WERI-Rb-1 (cell line): Measurements from ENCODE around the gene TTC31.
"Not testable (repeated sequence)": the region's sequence is repeated elsewhere in the genome, so short reads cannot be mapped to it uniquely, and the experiment has no call there.

Experiments used
- DNase-seq: peaks from one replicate; pipeline ENCODE4 v3.0.0-alpha.2; 2020
- H3K27ac ChIP-seq: fragments of 250-450 bp; sonication (Bioruptor Pico); 2 replicates; pipeline ENCODE4 v1.5.1; 2020; ENCODE audit warnings: mild to moderate bottlenecking, moderate library complexity
- H3K27me3 ChIP-seq: fragments of 250-450 bp; sonication (Bioruptor Pico); 2 replicates; pipeline ENCODE4 v1.5.1; 2021; ENCODE audit warnings: mild to moderate bottlenecking, low read depth, moderate library complexity; ENCODE audit not compliant: insufficient read depth, severe bottlenecking
- H3K36me3 ChIP-seq: fragments of 250-450 bp; sonication (Bioruptor Pico); 2 replicates; pipeline ENCODE4 v1.5.1; 2020; ENCODE audit warnings: mild to moderate bottlenecking, moderate library complexity
- H3K4me3 ChIP-seq: 2 replicates; pipeline ENCODE4 v1.5.1; 2011; ENCODE audit warnings: low read depth, mild to moderate bottlenecking, control low read depth, low read length
- H3K9me3 ChIP-seq: fragments of 250-450 bp; sonication (Bioruptor Pico); 2 replicates; pipeline ENCODE4 v1.5.1; 2021; ENCODE audit warnings: mild to moderate bottlenecking, moderate library complexity; ENCODE audit not compliant: severe bottlenecking
- TF ChIP-seq, protein P1 (sequence below): IDR thresholded peaks from 2 replicates; pipeline ENCODE4 v1.5.1; 2011; ENCODE audit warnings: low read depth, mild to moderate bottlenecking, control low read depth, inconsistent platforms, low read length

Gene TTC31

DNA sequence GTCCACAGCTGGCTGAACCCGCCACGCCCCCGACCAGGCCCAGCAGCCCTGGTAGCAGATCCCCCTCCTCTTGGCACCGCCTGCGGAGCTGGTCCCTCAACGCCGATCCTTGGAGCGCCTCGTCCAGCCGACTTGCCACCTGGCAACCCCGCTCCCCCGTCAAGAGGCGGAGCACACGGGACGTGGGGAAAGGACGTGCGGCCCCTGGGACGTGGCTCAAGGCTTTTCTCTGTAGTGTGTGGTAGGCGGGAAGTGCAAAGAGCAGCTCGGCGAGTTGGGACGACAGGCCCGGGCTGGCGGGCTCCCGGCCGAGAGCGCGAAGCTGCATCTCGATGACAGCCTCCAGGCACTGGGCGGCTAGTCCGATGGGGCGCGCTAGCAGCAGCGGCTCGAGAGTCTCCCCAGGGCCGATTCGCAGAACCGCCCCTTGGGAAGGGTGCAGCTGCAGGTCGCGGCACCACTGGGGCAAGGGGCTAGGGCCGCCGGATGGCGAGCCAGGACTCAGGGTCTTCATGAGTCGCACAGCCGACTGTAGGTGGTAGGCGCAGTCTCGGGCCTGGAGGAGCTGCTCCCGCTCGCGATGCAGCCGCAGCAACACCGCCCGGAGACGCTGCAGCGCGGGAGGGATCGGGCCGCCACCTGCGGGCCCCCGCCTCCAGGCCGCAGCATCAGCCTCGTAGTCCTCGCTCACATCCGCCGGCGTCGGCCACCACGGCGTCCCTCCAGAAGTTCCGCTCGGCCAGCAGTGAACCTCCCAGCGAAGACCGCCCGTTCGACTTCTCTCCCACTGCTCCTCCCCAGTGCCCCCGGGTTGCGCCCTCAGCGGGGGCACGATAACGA is 700 bp upstream of the TTC31 start:
- peak; percentile 53 for DNase-seq
- Histone ChIP-seq H3K27me3 (no peaks in the 10 kb centered on the region), H3K36me3 (peaks cover 43% of the 10 kb centered on the region), H3K27ac (peak overlapping the region; percentile 97), H3K9me3 (no peaks in the 10 kb centered on the region), H3K4me3 (peak overlapping the region; percentile 83)
- TF ChIP-seq, protein P1, sequence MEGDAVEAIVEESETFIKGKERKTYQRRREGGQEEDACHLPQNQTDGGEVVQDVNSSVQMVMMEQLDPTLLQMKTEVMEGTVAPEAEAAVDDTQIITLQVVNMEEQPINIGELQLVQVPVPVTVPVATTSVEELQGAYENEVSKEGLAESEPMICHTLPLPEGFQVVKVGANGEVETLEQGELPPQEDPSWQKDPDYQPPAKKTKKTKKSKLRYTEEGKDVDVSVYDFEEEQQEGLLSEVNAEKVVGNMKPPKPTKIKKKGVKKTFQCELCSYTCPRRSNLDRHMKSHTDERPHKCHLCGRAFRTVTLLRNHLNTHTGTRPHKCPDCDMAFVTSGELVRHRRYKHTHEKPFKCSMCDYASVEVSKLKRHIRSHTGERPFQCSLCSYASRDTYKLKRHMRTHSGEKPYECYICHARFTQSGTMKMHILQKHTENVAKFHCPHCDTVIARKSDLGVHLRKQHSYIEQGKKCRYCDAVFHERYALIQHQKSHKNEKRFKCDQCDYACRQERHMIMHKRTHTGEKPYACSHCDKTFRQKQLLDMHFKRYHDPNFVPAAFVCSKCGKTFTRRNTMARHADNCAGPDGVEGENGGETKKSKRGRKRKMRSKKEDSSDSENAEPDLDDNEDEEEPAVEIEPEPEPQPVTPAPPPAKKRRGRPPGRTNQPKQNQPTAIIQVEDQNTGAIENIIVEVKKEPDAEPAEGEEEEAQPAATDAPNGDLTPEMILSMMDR: no peak

DNA sequence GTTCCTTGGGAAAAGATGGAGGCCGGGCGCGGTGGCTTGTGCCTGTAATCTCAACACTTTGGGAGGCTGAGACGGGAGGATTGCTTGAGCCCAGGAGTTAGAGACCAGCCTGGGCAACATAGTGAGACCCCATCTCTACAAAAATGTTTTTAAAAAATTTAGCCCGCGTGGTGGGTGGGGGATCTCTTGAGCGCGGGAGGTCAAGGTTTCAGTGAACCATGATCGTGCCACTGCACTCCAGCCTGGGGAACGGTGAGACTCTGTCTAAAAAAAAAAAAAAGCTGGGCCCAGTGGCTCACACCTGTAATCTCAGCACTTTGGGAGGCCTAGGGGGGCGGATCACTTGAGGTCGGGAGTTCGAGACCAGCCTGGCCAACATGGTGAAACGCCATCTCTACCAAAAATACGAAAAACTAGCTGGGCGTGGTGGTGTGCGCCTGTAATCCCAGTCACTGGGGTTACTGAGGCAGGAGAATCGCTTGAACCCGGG is 839 bp downstream of the TTC31 start:
- H3K9me3 ChIP-seq, DNase-seq, H3K27me3 ChIP-seq: not testable (repeated sequence)
- Histone ChIP-seq H3K4me3 (peak overlapping the region; percentile 83), H3K36me3 (peaks cover 42% of the 10 kb centered on the region), H3K27ac (peak overlapping the region; percentile 97)

DNA sequence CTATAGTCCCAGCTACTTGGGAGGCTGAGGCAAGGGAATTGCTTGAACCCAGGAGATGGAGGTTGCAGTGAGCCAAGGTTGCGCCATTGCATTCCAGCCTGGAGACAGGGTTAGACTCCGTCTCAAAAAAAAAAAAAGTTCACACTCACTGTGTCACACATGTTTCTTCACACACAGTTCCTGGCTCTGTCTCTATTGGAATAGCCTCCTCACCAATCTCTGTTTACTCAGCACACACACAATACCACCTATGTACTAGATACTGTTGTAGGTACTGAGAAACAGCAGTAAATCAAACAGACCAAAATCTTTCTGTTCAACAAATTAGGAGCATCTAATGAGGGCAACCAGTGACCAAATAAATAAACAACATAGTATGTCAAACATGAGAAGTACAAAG is 3.3 kb downstream of the TTC31 start:
- DNase-seq: no peak
- no peaks in the 10 kb centered on the region for H3K9me3 ChIP-seq
- no peak overlapping the region for H3K27ac ChIP-seq
- no peak overlapping the region for H3K4me3 ChIP-seq
- H3K27me3 ChIP-seq: no peaks in the 10 kb centered on the region
- H3K36me3 ChIP-seq: peaks cover 34% of the 10 kb centered on the region
- TF ChIP-seq, protein P1: no peak

DNA sequence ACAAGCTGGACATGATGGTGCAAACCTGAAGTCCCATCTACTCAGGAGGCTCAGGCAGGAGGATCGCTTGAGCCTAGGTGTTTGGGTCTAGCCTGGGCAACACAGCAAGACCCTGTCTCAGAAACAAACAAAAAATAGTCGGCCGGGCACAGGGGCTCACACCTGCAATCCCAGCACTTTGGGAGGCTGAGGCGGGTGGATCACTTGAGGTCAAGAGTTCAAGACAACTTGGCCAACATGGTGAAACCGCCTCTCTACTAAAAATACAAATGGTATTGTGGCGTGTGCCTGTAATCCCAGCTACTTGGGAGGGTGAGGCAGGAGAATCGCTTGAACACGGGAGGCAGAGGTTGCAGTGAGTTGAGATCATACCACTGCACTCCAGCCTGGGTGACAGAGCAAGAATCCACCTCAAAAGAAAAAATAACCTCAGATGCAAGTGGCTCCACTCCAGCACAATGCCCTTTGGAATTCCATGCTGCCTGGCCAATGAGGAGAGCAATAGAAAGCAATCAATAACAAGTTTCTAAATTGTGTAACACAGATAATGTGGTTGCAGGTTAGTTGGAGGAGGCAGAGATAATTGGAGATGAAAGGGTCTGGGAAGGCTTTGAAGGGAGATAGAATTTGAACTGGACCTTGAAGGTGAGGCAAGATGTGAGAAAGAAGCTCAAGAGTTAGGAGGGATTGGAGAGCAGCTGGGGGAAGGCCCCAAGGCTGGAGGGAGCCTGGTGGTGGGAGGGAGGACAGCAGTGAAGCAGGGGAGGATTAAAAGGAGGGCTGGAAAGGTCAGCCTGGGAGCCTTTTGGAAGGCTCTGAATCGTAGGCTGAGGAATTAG is 6.0 kb downstream of the TTC31 start:
- Histone ChIP-seq H3K27me3 (no peaks in the 10 kb centered on the region), H3K36me3 (peaks cover 54% of the 10 kb centered on the region), H3K9me3 (no peaks in the 10 kb centered on the region), H3K27ac (peak overlapping the region; percentile 63), H3K4me3 (no peak overlapping the region)
- DNase-seq: peak; percentile 96
- TF ChIP-seq, protein P1: peak; percentile 36; the same call in 1 of the 2 replicates

DNA sequence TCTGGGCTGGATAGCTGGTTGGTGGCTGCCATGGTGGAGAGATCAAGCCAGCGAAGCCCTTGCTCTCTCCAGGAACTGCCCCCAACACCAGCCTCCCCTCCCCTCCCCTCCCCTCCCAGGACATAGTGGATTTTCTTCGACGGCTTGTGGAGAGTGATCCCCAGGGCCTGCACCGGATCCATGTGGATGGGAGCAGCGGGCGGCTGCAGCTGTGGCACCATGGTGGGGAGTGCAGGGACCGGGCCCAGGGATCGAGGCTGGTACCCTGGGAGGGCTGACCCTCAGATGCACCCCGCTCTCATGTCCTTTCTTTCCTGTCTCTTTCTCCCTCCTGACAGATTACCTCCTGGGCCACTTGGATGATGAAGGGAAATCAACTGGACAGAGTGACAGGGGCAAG is 7.0 kb downstream of the TTC31 start:
- TF ChIP-seq, protein P1: no peak
- Histone ChIP-seq H3K27ac (peak overlapping the region; percentile 65), H3K9me3 (no peaks in the 10 kb centered on the region), H3K36me3 (peaks cover 62% of the 10 kb centered on the region), H3K4me3 (peak overlapping the region; percentile 2; the same call in 1 of the 2 replicates), H3K27me3 (no peaks in the 10 kb centered on the region)
- no peak for DNase-seq
